HG03378 (cell line): ENCODE measurements around the gene KCTD1.

Experiments used
- ATAC-seq: cut with Tn5 transposase; IDR thresholded peaks from one replicate; pipeline ENCODE4 v1.9.1; 2021; ENCODE audit warnings: mild to moderate bottlenecking, moderate library complexity; ENCODE audit not compliant: unreplicated experiment

The KCTD1 gene

GRCh38 chr18:26487437-26487836 is 60.9 kb downstream of the KCTD1 start:
- ATAC-seq, result peak; percentile 92

DNA sequence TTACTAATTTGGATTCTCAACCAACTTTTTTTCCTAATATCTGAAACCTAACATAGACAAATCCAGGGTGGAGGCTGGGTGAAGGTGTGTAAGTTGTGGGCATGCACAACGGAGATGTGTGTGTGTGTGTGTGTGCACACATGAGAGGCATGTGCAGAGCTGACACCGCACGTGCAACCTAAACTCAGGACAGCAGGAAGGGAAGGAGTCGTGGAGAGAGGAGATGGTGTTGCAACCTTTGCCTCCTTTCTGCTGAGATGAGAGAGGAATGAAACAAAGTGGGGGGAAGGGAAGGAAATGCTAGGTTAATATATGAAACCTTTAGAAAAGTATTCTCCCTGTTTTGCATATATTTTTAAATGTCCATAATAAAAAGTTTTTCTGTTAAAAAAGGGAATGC is 64.7 kb downstream of the KCTD1 start:
- ATAC-seq, result no peak

- ATAC-seq, result no peak
These were observed 65.8 kb downstream of the KCTD1 start for GRCh38 chr18:26482569-26482968.

GRCh38 chr18:26480897-26481795 is 67.2 kb downstream of the KCTD1 start:
- ATAC-seq, result no peak

GRCh38 chr18:26479681-26480079 is 68.7 kb downstream of the KCTD1 start:
- ATAC-seq, result no peak

DNA sequence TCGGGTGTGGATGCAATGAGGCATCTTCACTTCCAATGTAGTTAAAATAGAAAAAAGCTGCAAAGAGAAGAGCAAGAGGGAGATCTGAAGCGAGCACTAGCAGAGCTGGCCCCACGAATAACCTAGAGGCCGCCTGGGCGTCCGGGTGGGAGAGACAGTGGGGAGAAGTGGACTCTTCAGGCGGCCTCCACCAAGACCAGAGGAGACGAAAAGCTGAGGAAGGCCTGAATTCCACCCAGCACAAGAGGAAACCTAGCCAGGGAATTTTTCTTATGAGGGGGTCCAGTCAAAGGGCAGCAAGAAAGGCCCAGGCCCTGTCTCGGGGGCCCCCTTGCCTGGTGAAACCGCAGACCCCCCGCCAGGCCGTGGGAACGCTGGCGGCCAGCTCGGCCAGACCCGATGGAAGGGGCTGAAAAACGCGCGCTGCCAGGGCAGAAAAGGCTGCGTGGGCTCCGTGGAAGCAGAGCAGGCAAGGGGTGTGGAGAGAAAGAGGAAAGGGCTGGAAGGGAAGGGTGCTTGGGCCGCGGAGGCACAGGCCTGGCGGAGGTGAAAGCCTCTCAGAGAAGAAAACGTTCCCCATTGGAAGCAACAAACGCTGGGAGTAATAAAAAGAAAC is 69.2 kb downstream of the KCTD1 start:
- ATAC-seq, result no peak

- no peak for ATAC-seq
These were observed 70.4 kb downstream of the KCTD1 start for GRCh38 chr18:26477828-26478466.

GRCh38 chr18:26476697-26477096 is 71.7 kb downstream of the KCTD1 start:
- ATAC-seq, result no peak

DNA sequence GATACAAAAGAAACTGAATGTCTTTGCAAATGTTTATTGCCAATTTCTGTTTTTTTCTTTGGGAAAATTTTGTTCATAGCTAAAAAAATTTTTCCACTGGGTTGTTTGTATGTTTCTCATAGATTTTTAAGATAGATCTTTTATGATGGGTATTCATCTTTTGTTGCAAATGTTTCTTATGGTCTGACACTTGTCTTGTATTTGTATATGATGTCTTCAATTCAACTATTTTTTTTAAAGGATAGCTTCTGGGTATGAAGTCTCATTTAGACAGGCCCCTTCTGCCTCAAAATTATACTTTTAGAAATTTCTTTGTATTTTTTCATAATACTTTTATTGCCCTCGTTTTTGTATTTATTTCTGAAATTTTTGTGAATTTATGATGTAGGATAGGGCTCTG is 73.8 kb downstream of the KCTD1 start:
- ATAC-seq, result no peak

DNA sequence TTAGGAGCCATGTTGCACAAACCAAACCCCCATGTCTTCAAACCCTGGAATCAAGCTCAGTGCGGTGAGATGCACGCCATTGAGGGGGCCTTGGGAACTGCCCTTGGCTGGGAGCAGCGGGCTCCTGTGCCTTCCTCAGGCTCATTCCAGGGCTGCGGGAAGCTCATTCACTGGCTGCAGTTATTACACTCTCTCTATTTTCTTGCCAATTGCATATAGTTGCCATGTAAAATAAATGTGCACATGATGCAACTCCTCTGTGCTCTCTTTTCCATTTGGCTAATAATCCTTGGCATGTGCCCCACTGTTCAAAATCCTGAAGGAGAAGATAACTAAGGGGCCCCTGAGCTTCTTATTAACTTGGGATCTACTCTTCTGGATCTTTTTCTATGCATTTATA is 74.7 kb downstream of the KCTD1 start:
- no peak for ATAC-seq

- ATAC-seq, result no peak
These were observed 76.5 kb downstream of the KCTD1 start for GRCh38 chr18:26471826-26472225.

- no peak for ATAC-seq
These were observed 77.3 kb downstream of the KCTD1 start for GRCh38 chr18:26471027-26471426.

DNA sequence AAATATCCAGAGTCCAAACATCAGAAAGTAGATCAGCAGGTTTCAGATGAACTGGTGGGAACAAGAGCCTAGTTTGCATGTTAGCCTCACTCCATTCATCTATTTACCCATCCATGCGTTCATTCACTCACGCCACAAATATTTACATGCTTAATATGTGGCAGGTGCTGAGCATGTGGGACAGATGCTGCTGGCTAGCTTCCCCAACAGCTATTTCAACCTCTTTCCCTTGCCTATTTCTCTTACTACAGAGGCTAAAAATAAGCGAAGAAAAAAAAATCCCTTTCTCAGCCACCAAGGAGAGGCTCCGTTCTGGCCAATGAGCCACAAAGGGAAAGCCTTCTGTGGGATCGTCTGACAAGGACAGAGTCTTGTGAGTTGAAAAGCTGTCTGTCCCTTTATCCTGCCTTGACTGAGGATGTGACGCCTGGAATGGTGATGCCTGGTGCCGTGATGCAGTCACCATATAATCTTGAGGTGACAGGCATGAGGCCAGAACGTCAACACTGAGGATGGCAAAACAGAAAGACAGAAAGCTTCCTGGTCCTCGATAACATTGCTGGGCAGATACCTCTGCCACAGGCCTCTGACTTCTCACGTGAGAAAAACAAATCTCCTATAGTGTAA is 78.2 kb downstream of the KCTD1 start:
- peak; percentile 88 for ATAC-seq

DNA sequence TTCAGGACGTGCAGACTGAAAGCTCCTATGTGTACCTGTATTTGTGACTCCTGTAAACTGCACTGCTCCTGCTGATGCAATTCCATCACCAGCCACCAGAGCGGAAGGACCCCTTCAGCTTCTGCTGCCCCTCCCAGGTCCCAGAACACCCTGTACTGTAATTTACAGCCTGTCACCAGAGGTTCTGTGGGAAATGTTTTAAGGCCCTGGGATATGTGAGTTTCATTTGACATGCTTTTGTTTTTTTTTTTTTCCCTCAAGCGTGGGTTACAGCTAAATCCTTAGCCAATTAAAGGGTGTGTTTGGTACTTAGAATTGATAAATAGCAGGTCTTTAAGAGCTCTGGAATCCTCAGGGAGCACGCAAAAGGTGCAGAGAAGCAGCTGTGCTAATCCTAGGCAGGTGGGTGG is 79.4 kb downstream of the KCTD1 start:
- peak; percentile 58 for ATAC-seq

GRCh38 chr18:26466026-26466425 is 82.3 kb downstream of the KCTD1 start:
- ATAC-seq, result no peak

GRCh38 chr18:26465431-26465830 is 82.9 kb downstream of the KCTD1 start:
- ATAC-seq, result no peak

- no peak for ATAC-seq
These were observed 84.0 kb downstream of the KCTD1 start for GRCh38 chr18:26464128-26465011.

DNA sequence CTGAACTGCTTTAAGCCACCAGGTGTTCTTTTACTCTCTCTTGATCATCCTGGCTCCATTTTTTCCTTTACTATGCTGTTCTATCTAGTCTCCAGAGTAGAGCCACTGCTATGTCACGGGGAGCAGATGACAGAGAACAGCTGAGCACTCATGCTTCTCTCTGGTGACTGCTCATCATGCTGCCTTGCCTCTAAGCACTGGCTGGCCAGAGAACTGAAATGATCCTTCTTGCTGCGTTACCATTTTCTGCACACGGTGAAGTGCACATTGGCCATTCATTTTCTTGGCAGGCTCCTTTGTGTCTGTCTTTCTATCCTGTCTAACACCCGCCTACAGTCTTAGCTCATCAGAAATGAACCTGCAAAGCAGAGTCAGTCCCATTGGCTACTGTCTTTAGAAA is 86.0 kb downstream of the KCTD1 start:
- ATAC-seq, result no peak

DNA sequence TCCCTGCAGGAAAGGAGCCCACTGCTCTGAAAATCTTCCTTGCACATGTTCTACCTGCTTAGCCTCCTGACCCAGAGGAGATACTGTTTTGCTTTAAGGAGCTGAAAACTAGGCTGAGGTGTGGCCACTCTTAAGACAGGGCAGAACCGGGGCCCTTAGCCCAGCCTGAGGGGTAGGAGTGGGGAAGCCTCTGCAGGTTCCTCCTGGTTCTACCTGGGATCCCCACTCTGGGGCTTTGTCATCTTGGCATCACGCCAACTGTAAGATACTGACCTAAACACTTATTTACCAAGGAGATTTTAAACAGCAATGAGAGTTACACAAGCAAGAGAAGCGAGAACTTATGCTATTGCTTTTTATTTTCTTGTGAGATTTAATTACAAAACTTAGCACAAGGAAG is 86.9 kb downstream of the KCTD1 start:
- no peak for ATAC-seq

- ATAC-seq, result peak; percentile 80
These were observed 87.8 kb downstream of the KCTD1 start for GRCh38 chr18:26460449-26461091.
